GM12873 (cell line): ENCODE measurements around the gene USP47.

ENCODE experiments used
- CTCF ChIP-seq: IDR thresholded peaks from 2 replicates; pipeline ENCODE4 v1.5.1; 2012; ENCODE audit warnings: low read depth, mild to moderate bottlenecking, moderate library complexity, low read length, control low read depth; ENCODE audit not compliant: insufficient read depth; ENCODE audit errors: missing control alignments

The USP47 gene

DNA sequence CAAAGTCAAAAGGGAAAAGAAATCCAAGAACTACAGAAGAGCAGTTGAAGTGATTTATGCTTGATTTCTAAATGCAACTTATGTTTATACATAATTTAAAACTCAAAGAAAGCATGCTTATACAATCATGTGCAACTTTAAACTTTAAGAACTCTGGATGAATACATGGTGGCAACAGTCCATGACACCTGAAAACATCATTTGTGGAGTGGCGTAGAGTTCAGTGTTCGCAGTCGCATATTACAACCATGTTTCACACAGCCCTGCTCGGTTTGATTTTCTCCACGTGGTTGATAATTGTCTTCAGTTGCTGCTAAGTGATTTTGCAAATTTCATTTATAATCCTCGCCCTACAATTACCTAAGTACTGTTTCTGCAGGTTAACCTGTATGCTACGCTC is 121.3 kb downstream of the USP47 start:
- no peak for TF ChIP-seq CTCF

- no peak for TF ChIP-seq CTCF
Measured at GRCh38 chr11:11963842-11964773, 122.3 kb downstream of the USP47 start.

GRCh38 chr11:11964774-11965150 is 123.0 kb downstream of the USP47 start:
- TF ChIP-seq CTCF = no peak

GRCh38 chr11:11965192-11965591 is 123.4 kb downstream of the USP47 start:
- TF ChIP-seq CTCF = no peak

GRCh38 chr11:11965656-11966353 is 124.0 kb downstream of the USP47 start:
- TF ChIP-seq CTCF = no peak

DNA sequence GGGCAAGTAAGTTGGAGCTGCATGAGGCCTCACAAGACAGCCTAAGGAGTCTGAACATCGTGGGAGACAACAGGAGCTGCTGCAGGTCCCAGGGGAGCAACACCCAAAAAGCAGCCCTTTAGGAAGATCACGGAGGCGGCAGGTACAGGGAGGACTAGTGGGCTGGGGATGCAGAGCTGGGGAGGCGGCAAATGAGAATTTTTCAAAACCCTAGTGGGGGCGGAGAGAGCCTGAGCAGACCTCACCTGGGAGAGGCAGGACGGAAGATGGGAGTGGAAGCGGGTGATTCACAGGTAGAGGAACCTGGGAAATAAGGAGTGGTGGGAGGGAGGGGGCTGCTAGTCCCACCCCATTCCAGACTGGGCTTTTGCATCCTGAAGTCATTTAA is 124.6 kb downstream of the USP47 start:
- TF ChIP-seq CTCF = no peak
